ENCODE results near the gene ZBTB18.
"Not testable (repeated sequence)": the region's sequence is repeated elsewhere in the genome, so short reads cannot be mapped to it uniquely, and the experiment has no call there.

The ZBTB18 gene

DNA sequence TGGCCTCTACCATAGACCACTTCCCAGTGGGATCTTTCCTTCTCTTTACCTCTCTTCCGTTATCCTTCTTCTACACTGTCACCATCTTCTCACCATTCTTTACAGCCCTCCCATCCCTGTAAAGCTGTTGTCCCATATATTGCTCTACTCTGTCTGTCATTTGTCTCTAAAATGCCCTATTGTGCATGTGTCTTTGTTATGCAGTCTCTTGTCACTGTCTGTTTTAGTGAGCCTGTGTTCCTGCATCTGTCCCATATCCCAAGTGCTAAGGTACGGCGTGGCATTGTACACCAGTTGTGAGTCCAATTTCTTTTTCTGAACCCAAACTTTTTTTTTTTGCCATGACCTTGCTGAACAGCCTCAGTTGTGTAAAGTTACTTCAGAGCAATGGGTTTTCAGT, 8.8 kb upstream of the ZBTB18 start:
- DNase-seq (ENCODE audit: low spot score): no peak

DNA sequence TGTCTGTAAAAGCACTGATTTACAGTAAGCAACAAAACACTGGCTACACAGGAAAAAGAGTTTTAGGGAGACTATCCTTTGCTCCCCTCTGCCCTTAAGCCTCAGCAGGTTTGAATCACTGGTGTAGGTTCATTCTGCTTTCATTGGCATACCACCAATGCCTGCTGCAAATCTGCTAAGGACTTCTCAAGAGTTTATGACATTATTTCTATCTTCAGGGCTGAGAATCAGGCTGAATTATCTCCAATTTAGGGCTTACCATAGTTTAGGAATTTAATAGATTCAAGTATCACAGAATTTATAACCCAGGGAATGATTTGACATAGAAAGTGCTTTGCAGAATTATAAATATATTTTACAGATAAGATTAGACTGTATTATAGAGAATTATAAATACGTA, 6.7 kb upstream of the ZBTB18 start:
- DNase-seq (ENCODE audit: low spot score): no peak

DNA sequence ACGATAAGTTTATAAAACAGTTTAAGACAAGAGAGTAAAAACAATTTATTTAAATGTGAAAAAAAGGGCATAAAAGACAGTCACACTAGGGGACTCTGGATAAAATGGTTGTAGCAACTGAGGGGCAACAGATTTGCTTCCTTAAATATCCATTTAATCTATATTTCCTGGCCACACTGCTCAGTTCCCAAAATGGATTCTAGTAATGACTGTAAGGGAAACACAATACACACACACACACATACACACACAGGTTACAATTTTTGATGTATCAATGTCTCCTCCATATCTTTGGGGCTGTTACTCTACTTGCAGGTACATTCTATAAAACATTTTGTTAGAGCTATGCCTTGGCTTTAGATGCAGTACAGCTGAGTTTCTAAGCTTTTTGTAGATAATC, 4.8 kb upstream of the ZBTB18 start:
- not testable (repeated sequence) for DNase-seq (ENCODE audit: low spot score)

DNA sequence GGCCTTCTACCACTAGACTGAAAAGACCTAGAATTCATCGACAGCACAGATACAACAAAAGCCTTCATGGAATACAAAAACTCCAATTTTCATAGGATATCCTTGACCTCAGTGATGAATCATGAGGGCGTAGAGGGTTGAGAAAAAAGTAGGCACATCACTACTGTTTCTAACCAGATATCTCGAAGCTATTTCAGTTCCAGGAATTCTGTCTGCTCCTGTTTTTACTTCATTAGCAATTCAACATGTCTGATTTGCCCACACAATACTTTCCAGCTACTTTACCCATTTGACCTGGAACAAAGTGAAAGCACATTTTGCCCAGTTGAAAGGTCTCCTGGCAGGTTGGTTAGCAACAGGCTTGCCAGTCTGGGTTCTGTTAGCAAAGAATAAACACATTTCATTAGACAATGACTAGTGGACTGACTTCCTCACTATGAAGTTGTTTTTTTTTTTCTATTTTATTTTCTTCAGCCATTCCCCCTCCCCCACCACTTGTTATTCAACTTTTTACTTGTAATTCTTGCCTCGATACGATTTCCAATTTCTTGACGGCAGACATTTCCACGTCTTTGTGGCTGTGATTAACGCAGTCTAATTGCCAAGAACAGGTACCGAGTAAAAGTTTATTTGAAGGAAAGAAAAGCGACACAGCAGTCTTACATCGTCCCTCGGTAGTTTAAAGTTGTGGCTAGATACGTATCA, 4.0 kb upstream of the ZBTB18 start:
- DNase-seq (ENCODE audit: low spot score): no peak

DNA sequence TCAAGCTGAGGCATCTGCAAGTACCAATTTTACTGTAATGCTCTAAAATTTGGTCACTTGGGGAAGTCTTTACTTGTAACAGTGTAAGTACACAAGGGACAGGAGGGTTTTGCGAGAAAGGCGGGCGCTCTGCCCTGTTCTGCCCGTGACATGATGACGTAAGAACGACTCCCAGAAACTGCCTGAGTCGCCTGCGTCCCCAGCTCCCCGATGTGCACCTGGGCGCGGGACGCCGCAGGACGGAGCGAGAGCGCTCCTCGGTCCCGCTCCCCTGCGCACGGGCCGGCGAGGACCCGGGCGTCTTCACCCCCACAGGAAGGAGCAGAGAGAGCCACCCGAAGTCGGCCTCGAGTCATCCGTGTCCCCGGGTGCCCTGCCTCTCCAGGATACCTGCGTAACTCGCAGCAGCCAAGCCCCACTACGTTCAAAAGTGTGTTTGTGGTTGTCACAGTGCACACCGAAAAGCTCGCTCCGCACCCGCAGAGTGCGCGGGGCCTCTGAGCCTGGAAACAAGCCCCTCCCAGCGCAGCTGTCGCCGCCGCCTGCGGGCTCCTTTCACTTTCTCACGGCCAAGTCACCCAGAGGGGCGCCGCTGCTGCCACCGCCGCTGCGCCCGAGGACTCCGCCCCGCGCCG, 3.3 kb upstream of the ZBTB18 start:
- no peak for DNase-seq (ENCODE audit: low spot score)

DNA sequence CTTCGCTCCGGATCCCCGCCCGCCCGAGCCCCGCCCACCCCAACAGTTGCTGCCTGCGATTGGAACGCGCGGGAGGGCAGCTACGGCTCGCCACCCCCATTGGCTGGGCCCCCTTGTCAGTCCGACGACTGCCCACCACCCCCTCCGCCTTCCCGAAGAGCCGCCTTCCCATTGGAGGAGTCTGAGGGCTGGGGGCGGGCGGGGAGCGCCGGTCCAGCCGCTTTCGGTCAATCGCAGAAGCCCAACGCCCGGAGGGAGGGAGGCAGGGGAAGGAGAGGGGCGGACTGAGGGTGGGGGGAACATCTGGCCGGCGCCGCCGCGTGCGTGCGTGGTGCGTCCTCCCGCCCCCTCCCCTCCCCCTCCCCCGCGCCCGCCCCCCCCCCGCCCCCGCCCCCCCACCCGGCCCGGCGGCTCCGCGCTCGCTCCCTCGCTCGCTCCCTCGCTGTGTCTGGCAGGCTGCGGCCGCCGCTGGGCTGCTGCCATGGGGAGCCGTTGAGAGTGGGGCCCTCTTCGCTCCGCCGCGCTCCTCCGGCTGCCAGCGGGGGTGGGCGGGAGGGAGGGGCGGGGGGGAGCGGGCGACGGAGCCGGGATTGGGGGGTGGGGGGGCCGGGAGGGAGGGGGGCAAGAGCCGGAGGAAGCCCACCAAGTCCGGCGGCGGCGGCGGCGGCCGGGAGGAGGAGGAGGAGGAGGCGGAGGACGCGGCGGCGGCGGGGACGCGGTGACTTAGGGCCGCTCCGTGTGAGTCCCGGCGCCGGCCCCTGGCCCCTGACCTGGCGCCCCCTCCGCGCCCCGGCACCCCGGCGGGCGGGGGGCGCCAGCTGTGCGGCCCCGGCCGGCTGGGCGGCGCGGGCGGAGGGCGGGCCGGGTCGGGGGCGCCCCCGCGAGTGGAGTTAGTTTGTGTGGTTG, 2.6 kb upstream of the ZBTB18 start:
- DNase-seq (ENCODE audit: low spot score): peak; percentile 99

DNA sequence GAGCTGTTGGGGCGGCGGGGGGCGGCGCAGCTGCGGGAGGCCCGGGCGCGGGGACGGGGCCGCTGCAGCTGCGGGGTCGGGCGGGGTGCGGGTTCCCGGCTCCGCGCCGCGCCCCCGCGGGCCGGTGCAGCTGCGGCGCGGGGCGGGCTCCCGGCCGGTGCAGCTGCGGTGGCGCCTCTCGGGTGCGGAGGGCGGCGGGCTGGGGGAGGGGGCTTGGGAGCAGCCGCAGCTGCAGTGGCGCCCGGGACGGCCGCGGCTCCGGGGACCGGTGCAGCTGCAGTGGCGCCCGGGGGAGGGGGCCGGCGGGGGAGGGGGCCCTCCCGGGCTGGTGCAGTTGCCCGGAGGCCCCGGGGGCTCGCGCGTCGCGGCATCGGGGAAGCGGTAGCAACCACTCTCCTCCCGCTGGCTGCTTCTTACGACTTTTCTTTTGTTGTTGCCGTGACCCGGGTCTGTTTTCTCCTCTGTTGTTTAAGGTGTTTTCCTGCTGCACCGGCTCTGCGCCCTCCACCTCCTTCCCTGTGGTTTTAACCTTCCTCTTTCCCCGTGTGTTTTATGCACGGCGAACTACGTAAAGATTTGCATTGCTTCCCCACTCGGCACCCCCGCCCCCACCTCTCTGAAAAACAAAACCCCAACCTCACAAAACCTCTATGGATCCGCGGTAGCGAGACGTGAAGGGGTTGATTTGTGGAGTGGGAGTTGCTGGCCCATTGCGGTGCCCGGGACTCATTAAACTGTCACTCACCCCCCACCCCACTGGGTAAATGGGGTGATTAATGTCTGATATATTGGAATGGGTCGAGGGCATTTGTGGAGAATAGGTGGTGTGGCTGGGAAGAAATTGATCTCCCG, 1.7 kb upstream of the ZBTB18 start:
- peak; percentile 74 for DNase-seq (ENCODE audit: low spot score)

DNA sequence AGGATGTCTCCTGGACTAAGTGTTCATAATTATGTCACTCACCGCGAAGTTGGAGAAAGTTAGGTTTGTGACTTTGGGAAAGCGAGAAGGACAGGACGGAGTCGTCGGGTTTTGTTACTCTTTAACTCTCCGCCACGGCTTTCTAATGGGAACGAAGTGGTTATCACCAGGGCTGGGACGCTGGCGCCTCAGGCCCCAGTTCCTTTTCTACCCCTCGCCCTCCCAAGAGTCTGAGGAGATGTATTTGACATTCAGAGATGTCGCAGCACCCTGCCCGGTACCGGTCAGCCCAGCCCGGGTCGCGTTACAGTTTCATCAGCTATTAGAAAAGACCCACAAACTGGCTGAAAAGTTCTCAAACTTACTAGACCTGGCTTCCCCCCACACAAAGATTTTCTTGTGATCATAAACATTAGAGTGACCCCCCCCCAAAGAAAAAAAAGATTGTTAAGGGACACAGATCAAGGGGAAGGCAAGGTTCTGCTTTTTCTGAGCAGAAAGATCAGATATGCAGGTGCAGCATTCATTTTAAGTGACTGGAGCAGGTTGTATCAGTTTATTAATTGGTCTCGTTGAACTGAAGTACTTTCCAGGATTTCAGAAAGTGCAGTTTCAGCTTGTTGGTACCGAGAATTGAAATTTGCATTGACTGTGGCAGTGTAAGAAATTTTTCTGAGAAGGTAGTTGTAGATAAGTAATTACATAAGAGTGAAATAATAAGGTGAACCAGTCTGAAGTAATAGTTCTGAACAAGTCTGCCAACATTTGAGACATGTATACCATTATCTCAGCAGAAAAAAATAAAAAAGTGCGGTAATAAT, 859 bp upstream of the ZBTB18 start:
- no peak for DNase-seq (ENCODE audit: low spot score)

DNA sequence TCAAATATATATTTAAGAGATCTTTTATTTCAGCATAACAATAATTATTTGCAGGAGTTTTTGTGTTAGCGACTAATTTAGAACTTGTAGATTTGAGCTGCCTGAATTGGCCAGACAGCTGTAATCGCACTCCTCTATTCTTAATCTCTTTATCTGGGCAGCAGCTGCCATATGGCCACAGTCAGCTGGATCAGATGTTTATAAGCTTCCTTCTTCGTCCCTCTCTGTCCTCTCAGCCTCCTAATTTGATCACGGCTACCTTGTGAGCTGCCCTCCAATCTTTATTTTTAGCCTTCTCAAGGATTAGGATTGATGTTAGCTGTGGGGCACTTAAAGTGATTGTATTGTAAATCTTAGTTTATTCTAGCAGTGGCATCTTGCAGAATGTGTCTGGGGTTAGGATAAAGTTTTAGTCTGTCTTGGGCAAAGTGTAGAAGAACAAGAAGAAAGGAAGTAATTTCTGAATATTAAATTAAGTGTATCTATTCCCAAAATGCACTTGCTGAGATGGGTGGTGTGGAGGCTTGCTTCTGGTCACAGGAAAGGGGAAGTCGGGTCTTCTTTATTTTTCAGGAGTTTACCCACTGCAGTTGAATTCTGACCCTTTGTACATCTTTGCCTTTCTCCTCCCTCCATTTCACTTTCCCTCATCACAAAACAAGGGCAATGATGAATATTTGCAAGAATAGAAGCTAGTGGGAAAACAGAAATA, 1.1 kb downstream of the ZBTB18 start:
- DNase-seq (ENCODE audit: low spot score): no peak

DNA sequence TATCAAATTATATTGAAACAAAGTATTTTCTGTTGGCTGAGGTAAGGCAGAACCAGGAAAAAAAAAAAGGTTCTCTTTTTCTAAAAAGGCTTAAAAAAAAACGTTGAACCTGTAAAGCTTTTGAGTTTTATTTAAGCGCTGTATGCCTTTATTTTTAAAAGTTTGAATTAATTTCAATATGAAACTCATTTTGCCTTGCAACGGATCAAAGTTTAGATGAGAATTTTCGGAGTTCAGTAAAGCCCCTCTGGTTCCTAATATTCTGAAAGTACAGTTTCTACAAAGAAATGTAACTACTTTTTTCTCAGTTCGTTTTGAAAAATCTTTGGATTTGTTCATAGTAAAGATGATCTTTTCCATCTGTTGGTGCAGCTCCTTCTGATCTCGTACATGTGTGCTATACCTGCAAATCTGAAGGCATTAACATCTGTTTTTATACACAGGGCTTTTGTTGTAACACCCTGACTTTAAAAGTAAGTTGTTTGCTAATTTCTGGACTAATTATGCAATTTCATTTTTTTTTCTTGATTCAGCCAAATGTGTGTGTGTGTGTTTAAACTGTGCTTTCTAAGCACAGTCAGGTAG, 1.7 kb downstream of the ZBTB18 start:
- no peak for DNase-seq (ENCODE audit: low spot score)

DNA sequence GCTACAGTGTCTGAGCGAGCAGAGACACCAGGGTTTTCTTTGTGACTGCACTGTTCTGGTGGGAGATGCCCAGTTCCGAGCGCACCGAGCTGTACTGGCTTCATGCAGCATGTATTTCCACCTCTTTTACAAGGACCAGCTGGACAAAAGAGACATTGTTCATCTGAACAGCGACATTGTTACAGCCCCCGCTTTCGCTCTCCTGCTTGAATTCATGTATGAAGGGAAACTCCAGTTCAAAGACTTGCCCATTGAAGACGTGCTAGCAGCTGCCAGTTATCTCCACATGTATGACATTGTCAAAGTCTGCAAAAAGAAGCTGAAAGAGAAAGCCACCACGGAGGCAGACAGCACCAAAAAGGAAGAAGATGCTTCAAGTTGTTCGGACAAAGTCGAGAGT, 2.7 kb downstream of the ZBTB18 start:
- DNase-seq (ENCODE audit: low spot score): no peak

DNA sequence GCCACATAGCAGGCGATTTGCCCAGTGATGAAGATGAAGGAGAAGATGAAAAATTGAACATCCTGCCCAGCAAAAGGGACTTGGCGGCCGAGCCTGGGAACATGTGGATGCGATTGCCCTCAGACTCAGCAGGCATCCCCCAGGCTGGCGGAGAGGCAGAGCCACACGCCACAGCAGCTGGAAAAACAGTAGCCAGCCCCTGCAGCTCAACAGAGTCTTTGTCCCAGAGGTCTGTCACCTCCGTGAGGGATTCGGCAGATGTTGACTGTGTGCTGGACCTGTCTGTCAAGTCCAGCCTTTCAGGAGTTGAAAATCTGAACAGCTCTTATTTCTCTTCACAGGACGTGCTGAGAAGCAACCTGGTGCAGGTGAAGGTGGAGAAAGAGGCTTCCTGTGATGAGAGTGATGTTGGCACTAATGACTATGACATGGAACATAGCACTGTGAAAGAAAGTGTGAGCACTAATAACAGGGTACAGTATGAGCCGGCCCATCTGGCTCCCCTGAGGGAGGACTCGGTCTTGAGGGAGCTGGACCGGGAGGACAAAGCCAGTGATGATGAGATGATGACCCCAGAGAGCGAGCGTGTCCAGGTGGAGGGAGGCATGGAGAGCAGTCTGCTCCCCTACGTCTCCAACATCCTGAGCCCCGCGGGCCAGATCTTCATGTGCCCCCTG, 3.3 kb downstream of the ZBTB18 start:
- DNase-seq (ENCODE audit: low spot score): no peak

DNA sequence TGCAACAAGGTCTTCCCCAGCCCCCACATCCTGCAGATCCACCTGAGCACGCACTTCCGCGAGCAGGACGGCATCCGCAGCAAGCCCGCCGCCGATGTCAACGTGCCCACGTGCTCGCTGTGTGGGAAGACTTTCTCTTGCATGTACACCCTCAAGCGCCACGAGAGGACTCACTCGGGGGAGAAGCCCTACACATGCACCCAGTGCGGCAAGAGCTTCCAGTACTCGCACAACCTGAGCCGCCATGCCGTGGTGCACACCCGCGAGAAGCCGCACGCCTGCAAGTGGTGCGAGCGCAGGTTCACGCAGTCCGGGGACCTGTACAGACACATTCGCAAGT, 3.8 kb downstream of the ZBTB18 start:
- DNase-seq (ENCODE audit: low spot score): no peak

DNA sequence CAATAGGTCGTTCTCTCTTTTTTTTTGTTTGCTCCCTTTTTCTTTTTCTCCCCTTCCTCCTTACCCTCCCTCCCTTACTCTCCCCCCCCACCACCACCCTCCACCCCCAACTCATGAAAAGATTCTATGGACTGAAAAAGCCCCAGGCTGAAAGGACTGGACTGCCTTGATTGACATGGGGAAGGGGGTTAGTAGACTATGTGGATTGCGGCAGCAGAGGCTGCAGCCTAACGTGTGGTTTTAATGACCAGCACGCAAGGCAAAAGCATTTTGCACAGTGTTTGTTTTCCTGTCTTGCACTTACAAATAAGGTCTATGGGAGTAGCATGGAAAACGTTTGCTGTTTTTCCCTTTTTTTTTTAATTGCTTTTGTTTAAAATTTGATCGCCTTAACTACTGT, 5.5 kb downstream of the ZBTB18 start:
- DNase-seq (ENCODE audit: low spot score): no peak

DNA sequence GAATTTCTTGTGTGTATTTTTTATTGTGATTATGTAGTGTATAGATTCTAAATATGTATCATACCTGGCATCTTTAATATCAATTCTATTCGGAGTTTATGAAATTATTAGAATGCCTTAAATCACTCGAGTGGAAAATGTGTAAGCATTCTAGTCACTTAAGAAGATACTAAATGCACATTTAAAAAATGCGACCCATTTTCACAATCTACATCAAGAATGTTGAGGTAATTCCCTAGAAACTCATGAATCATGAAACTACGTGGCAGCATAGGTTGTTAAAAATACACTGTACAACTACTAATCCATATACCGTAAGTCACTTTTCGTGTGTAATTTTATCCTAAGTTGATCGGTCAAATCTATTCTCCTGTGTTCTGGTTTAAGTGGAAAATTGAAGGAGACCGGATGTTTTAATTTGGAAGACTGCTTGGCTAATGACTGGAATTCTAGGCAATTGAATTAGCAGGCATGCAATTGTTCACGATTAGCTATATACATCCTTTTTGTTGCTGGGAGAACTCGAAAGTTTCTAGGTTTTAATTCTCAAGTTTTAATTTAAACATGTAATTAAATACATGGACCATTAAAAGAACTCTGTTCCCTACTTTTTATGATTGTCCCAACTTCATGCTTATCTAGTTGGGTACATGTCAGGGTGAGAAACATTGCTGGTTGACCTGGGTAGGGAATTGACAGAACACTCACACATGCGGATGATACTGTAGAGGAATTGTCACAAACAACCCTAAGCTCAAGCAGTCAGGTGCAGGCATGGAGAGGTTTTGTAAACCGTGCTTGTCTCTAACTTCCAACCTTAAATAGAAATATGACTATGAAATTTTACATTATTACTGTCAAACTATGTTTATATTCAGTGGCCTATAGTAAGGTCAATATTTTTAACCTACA, 6.6 kb downstream of the ZBTB18 start:
- DNase-seq (ENCODE audit: low spot score): no peak

DNA sequence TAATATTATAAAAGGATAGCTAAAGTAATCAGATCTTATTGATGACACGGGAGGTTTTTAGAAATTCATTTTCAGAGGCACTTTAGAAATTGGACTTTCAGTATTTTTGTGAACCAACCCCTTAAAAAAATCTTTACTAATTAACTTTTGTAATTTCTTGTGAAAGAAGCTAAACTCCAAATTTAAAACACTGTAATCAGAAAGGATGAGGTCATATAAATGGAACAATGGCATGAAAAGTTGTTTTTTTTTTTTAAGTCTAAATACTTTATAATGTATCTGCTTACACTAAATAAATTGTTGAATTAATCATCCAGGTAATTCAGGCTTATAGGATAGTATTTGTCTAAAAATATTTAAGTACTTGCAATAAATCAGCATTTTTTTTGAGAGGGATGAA, 9.0 kb downstream of the ZBTB18 start:
- no peak for DNase-seq (ENCODE audit: low spot score)

DNA sequence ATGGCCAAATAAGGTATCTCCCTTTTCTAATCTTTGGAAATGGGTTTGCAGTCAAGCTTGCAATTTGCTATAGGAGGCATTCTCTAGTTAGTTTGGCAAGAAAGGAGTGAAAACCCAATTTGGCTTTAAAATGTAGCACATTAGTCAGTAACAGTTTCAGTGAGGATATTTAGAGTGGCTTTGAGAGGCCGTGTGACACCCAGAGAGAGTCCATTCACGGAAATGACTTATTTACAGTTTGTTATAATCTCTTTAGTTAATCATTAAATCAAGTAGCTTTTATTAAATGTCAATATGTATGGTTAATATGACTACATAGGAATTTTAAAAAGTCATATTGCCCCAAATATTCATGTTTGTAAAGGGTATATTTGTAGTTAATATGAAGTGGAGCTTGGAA, 9.6 kb downstream of the ZBTB18 start:
- DNase-seq (ENCODE audit: low spot score): no peak

DNA sequence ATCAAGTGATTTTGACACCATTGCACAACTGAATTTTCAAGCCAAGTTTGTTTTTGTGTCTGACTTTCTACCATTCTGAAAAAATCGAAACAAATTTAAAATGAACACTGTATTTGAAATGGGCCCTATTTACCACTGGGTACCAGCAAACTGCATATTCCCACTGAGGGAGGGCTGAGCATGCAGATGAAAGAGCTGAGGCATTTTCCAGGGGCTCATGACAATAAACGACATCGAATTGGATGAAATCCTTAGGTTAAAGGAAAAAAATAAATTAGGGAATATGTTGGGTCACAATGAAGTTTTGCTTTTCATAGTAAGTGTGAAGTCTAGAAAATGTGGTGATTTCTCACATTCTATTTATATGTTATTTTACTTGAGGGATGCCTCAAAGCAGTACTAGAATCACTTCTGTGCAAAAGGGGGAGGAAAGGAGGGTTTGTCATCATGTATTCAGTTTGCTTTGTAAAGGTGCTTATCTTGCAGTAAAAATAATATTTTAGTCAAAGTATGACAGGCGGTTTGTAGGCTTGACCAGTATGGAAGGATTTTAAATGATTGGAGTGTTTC, 11.2 kb downstream of the ZBTB18 start:
- DNase-seq (ENCODE audit: low spot score): no peak
